Measurements from ENCODE around the gene PPP1R10. TPM values are rescaled to one million over a fixed set of nuclear protein-coding genes. Genes with fewer than 3 reads are reported as not detected.
A peak's percentile ranks its signal among the peaks of the same experiment; 100 is the strongest.

Gene PPP1R10
- total RNA-seq, 2 donors from 2014 or later: 46.9 to 78.2 TPM

- TF ChIP-seq CTCF (IDR thresholded peaks at IDR 0.05): no peak
- no peaks in the 10 kb centered on the region for H3K9me3 ChIP-seq
- intact Hi-C loops (cut with DNase I): no loop called here
- H3K27ac ChIP-seq: no peak overlapping the region
- H3K27me3 ChIP-seq: no peaks in the 10 kb centered on the region
- peaks cover 6% of the 10 kb centered on the region for H3K4me1 ChIP-seq
- H3K36me3 ChIP-seq: peaks cover 4% of the 10 kb centered on the region
- H3K9ac ChIP-seq (ENCODE audit: low read depth in 2 of 2, low read length in 2 of 2): no peak overlapping the region
- no peak for DNase-seq
- H3K4me3 ChIP-seq: no peak overlapping the region
These were observed 23.4 kb upstream of the PPP1R10 start for GRCh38 chr6:30640481-30640880.

GRCh38 chr6:30635834-30636233 is 18.8 kb upstream of the PPP1R10 start:
- Histone ChIP-seq H3K27ac (no peak overlapping the region), H3K4me1 (no peaks in the 10 kb centered on the region), H3K27me3 (no peaks in the 10 kb centered on the region), H3K9ac (ENCODE audit: low read depth in 2 of 2, low read length in 2 of 2) (no peak overlapping the region), H3K36me3 (no peaks in the 10 kb centered on the region), H3K4me3 (no peak overlapping the region), H3K9me3 (no peaks in the 10 kb centered on the region)
- intact Hi-C loops (cut with DNase I): no loop called here
- no peak for DNase-seq
- no peak for TF ChIP-seq CTCF (IDR thresholded peaks at IDR 0.05)

GRCh38 chr6:30626484-30627366 is 9.7 kb upstream of the PPP1R10 start, which contains the start of gene ATAT1:
Gene ATAT1, plus strand, starts transcription at chr6:30626874.
- Histone ChIP-seq H3K27ac (peak within 1 kb of the TSS; percentile 80), H3K27me3 (no peaks in the 10 kb centered on the region), H3K9me3 (no peaks in the 10 kb centered on the region), H3K36me3 (peaks cover 21% of the 10 kb centered on the region), H3K9ac (ENCODE audit: low read depth in 2 of 2, low read length in 2 of 2) (peak within 1 kb of the TSS; percentile 84 to 89), H3K4me1 (peaks cover 9% of the 10 kb centered on the region), H3K4me3 (peak within 1 kb of the TSS; percentile 58)
- TF ChIP-seq CTCF (IDR thresholded peaks at IDR 0.05): no peak
- intact Hi-C loops (cut with DNase I): loop anchor here (2.0 kb wide), 1 partner anchor 46 kb away; the partner anchor contains the start of gene DHX16
- DNase-seq: peak; percentile 96

GRCh38 chr6:30625511-30625910 is 8.5 kb upstream of the PPP1R10 start:
- intact Hi-C loops (cut with DNase I): no loop called here
- TF ChIP-seq CTCF (IDR thresholded peaks at IDR 0.05): no peak
- Histone ChIP-seq H3K4me3 (no peak overlapping the region), H3K36me3 (peaks cover 21% of the 10 kb centered on the region), H3K27ac (peak overlapping the region; percentile 80), H3K9ac (ENCODE audit: low read depth in 2 of 2, low read length in 2 of 2) (no peak overlapping the region), H3K27me3 (no peaks in the 10 kb centered on the region), H3K9me3 (no peaks in the 10 kb centered on the region), H3K4me1 (peaks cover 9% of the 10 kb centered on the region)
- no peak for DNase-seq

- Histone ChIP-seq H3K9ac (ENCODE audit: low read depth in 2 of 2, low read length in 2 of 2) (no peak overlapping the region), H3K4me1 (no peaks in the 10 kb centered on the region), H3K9me3 (no peaks in the 10 kb centered on the region), H3K36me3 (peaks cover 6% of the 10 kb centered on the region), H3K27me3 (no peaks in the 10 kb centered on the region), H3K4me3 (no peak overlapping the region), H3K27ac (no peak overlapping the region)
- no peak for TF ChIP-seq CTCF (IDR thresholded peaks at IDR 0.05)
- DNase-seq: no peak
- intact Hi-C loops (cut with DNase I): no loop called here
These were observed 2.5 kb upstream of the PPP1R10 start for GRCh38 chr6:30619561-30619960.
